PFSK-1 (cell line): Measurements from ENCODE around the gene GPM6B.

Experiments used
- FOXP2 ChIP-seq: optimal IDR thresholded peaks from 2 replicates; pipeline ENCODE3; 2011; ENCODE audit warnings: borderline replicate concordance, control low read depth, inconsistent platforms; ENCODE audit not compliant: insufficient read depth; ENCODE audit errors: extremely low read length, extremely low read depth
- POLR2AphosphoS5 ChIP-seq: IDR thresholded peaks from 2 replicates; pipeline ENCODE4 v1.6.1; 2012; ENCODE audit warnings: low read depth, mild to moderate bottlenecking, control low read depth, low read length, moderate library complexity
- REST ChIP-seq, 2 experiments: IDR thresholded peaks; 2 replicates each; pipeline versions ENCODE4 v1.6.1 to v1.8.0; 2011 to 2012; ENCODE audit warnings: low read depth in 2 of 2, low read length in 2 of 2, control low read depth in 1 of 2, inconsistent platforms in 1 of 2, mild to moderate bottlenecking in 1 of 2, moderate library complexity in 1 of 2; ENCODE audit not compliant: insufficient read depth in 1 of 2
- SIN3A ChIP-seq: IDR thresholded peaks from 2 replicates; pipeline ENCODE4 v1.6.1; 2012; ENCODE audit warnings: mild to moderate bottlenecking, low read length, moderate library complexity, borderline replicate concordance; ENCODE audit not compliant: insufficient read depth
- TAF1 ChIP-seq: IDR thresholded peaks from 2 replicates; pipeline ENCODE4 v1.6.1; 2012; ENCODE audit warnings: low read length, control low read depth, borderline replicate concordance; ENCODE audit not compliant: insufficient read depth

GPM6B gene

GRCh38 chrX:13797512-13797911 is 19.4 kb downstream of the GPM6B start:
- TF ChIP-seq TAF1 (no peak), SIN3A (no peak), FOXP2 (no peak), POLR2AphosphoS5 (no peak), REST (IDR thresholded peaks at IDR 0.05; ENCODE audit: insufficient read depth in 1 of 2, low read depth in 2 of 2, low read length in 2 of 2) (no peak)

- no peak for TF ChIP-seq REST (IDR thresholded peaks at IDR 0.05; ENCODE audit: insufficient read depth in 1 of 2, low read depth in 2 of 2, low read length in 2 of 2)
- TF ChIP-seq SIN3A: no peak
- no peak for TF ChIP-seq TAF1
- no peak for TF ChIP-seq FOXP2
- TF ChIP-seq POLR2AphosphoS5: no peak
These were observed 22.5 kb downstream of the GPM6B start for GRCh38 chrX:13794417-13794816.

- TF ChIP-seq TAF1 (no peak), SIN3A (no peak), REST (IDR thresholded peaks at IDR 0.05; ENCODE audit: insufficient read depth in 1 of 2, low read depth in 2 of 2, low read length in 2 of 2) (no peak), POLR2AphosphoS5 (no peak), FOXP2 (no peak)
These were observed 23.0 kb downstream of the GPM6B start for GRCh38 chrX:13793897-13794296.

- TF ChIP-seq TAF1 (no peak), SIN3A (no peak), REST (IDR thresholded peaks at IDR 0.05; ENCODE audit: insufficient read depth in 1 of 2, low read depth in 2 of 2, low read length in 2 of 2) (no peak), POLR2AphosphoS5 (no peak)
These were observed 25.3 kb downstream of the GPM6B start for GRCh38 chrX:13791559-13791958.

GRCh38 chrX:13791145-13791544 is 25.7 kb downstream of the GPM6B start:
- TF ChIP-seq FOXP2: no peak
- TF ChIP-seq SIN3A: no peak
- no peak for TF ChIP-seq REST (IDR thresholded peaks at IDR 0.05; ENCODE audit: insufficient read depth in 1 of 2, low read depth in 2 of 2, low read length in 2 of 2)
- TF ChIP-seq TAF1: no peak
- no peak for TF ChIP-seq POLR2AphosphoS5
